RWPE2 (cell line): ENCODE measurements around the gene GSDMA.

ENCODE experiments used
- ATAC-seq: fragments of 200-7000 bp; cut with Tn5 transposase; 3 replicates; pipeline ENCODE4 v1.9.1; 2021; ENCODE audit warnings: low read depth
- DNase-seq: peaks from one replicate; pipeline ENCODE4 v3.0.0-alpha.2; 2020; ENCODE audit warnings: low spot score
- H3K27ac ChIP-seq: fragments of 450-650 bp; 2 replicates; pipeline ENCODE4 v1.5.1; 2017; ENCODE audit warnings: mild to moderate bottlenecking; ENCODE audit not compliant: poor library complexity, severe bottlenecking
- H3K27me3 ChIP-seq: fragments of 250-450 bp; sonication (Bioruptor Pico); 2 replicates; pipeline ENCODE4 v1.5.1; 2021; ENCODE audit warnings: mild to moderate bottlenecking, moderate library complexity; ENCODE audit not compliant: insufficient read depth, poor library complexity, severe bottlenecking
- H3K36me3 ChIP-seq: fragments of 250-450 bp; sonication (Bioruptor Pico); 2 replicates; pipeline ENCODE4 v1.5.1; 2020; ENCODE audit warnings: low read depth, mild to moderate bottlenecking, moderate library complexity
- H3K4me1 ChIP-seq: fragments of 250-450 bp; sonication (Bioruptor Pico); 2 replicates; pipeline ENCODE4 v1.5.1; 2021; ENCODE audit warnings: mild to moderate bottlenecking, moderate library complexity; ENCODE audit not compliant: insufficient read depth, poor library complexity, severe bottlenecking
- H3K4me3 ChIP-seq: fragments of 250-450 bp; sonication (Bioruptor Pico); 2 replicates; pipeline ENCODE4 v1.5.1; 2021; ENCODE audit warnings: mild to moderate bottlenecking, moderate library complexity; ENCODE audit not compliant: severe bottlenecking
- H3K9me3 ChIP-seq: fragments of 250-450 bp; sonication (Bioruptor Pico); 2 replicates; pipeline ENCODE4 v1.5.1; 2021; ENCODE audit warnings: mild to moderate bottlenecking, moderate library complexity; ENCODE audit not compliant: severe bottlenecking
- CTCF ChIP-seq: fragments of 450-650 bp; IDR thresholded peaks from one replicate; pipeline ENCODE4 v1.5.1; 2017; ENCODE audit warnings: mild to moderate bottlenecking, moderate library complexity; ENCODE audit not compliant: poor library complexity, severe bottlenecking

GSDMA gene

GRCh38 chr17:39994448-39994847 lies 31.6 kb downstream of the GSDMA start:
- H3K36me3 ChIP-seq: peaks cover 83% of the 10 kb centered on the region
- no peak for ATAC-seq

DNA sequence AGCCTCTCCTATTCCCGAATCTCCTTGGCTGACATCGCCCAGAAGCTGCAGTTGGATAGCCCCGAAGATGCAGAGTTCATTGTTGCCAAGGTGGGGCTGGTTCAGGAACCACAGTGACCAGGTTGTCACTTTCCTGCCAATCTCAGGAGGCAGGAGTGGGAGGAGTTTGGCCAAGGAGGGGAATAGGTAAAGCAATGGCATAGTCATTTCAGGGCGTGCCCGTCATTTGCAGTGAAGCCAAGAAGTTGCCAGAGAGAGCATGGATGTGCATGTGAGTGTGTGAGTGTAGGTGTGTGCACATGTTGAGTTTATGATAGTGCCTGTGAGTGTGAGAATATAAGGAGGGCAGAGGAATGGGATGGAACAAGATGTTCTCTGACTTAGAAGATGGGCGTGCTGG lies 32.6 kb downstream of the GSDMA start:
- Histone ChIP-seq H3K27me3 (no peaks in the 10 kb centered on the region), H3K36me3 (peaks cover 73% of the 10 kb centered on the region), H3K4me1 (no peaks in the 10 kb centered on the region), H3K4me3 (no peak overlapping the region), H3K27ac (no peak overlapping the region), H3K9me3 (no peaks in the 10 kb centered on the region)
- no peak for TF ChIP-seq CTCF
- DNase-seq: no peak
- ATAC-seq: no peak

More at GRCh38 chr17:39994448-39994847, 31.6 kb downstream of the GSDMA start:
- no peaks in the 10 kb centered on the region for H3K4me1 ChIP-seq
- H3K27ac ChIP-seq: no peak overlapping the region
- no peaks in the 10 kb centered on the region for H3K9me3 ChIP-seq
- no peaks in the 10 kb centered on the region for H3K27me3 ChIP-seq
- H3K4me3 ChIP-seq: no peak overlapping the region
- DNase-seq: no peak
- TF ChIP-seq CTCF: no peak

GRCh38 chr17:39996162-39996561 lies 33.4 kb downstream of the GSDMA start:
- no peaks in the 10 kb centered on the region for H3K9me3 ChIP-seq
- ATAC-seq (no peak), DNase-seq (no peak)
- peaks cover 66% of the 10 kb centered on the region for H3K36me3 ChIP-seq
- H3K27ac ChIP-seq: no peak overlapping the region
- no peak for TF ChIP-seq CTCF
- H3K4me1 ChIP-seq: no peaks in the 10 kb centered on the region
- H3K27me3 ChIP-seq: no peaks in the 10 kb centered on the region
- H3K4me3 ChIP-seq: no peak overlapping the region

DNA sequence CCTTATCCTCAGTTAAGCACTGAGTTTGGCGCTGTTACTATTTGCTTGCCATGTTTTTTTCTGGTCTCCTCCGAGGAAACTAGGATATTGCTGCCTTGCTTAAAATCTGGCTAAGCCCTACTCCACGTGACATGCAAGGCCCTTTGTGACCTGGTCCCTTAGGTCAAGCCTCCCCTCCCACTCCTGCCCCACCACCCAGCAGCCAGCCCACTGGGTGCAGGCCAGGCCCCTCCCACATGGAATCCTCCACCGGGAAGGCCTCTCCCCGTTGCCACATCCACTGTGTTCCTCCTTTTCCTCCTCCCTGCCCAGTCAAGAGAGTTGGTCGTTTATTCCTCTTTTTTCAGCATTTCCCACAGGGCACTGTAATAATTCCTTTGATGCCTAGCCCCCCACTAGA lies 34.0 kb downstream of the GSDMA start:
- TF ChIP-seq CTCF: no peak

GRCh38 chr17:39997543-39997942 lies 34.7 kb downstream of the GSDMA start:
- ATAC-seq (no peak), DNase-seq (no peak)
- Histone ChIP-seq H3K27ac (no peak overlapping the region), H3K4me3 (no peak overlapping the region), H3K4me1 (no peaks in the 10 kb centered on the region), H3K9me3 (no peaks in the 10 kb centered on the region), H3K27me3 (no peaks in the 10 kb centered on the region), H3K36me3 (peaks cover 52% of the 10 kb centered on the region)
- TF ChIP-seq CTCF: no peak

More for the DNA sequence above, 34.0 kb downstream of the GSDMA start:
- Histone ChIP-seq H3K36me3 (peaks cover 60% of the 10 kb centered on the region), H3K27ac (no peak overlapping the region), H3K4me3 (no peak overlapping the region), H3K4me1 (no peaks in the 10 kb centered on the region), H3K27me3 (no peaks in the 10 kb centered on the region), H3K9me3 (no peaks in the 10 kb centered on the region)
- ATAC-seq (no peak), DNase-seq (no peak)
